ENCODE measurements around the gene CXCL12.

GRCh38 chr10:44363716-44364115 is 21.2 kb downstream of the CXCL12 start:
- no peak for TF ChIP-seq ZNF558 (CRISPR knock-in tag; IDR thresholded peaks at IDR 0.05; ENCODE audit: borderline replicate concordance)
- TF ChIP-seq RAD21 (CRISPR knock-in tag; IDR thresholded peaks at IDR 0.05) = no peak
- TF ChIP-seq ZFP41 (CRISPR knock-in tag; IDR thresholded peaks at IDR 0.05; ENCODE audit: borderline replicate concordance) = no peak
- TF ChIP-seq REST (IDR thresholded peaks at IDR 0.05; ENCODE audit: borderline replicate concordance in 1 of 2, low read depth in 1 of 2, low read length in 2 of 2) = no peak
- no peak for TF ChIP-seq RFX1 (IDR thresholded peaks at IDR 0.05)
- TF ChIP-seq ZBTB8A (CRISPR knock-in tag; IDR thresholded peaks at IDR 0.05; ENCODE audit: borderline replicate concordance, low read depth) = no peak

Measured in HepG2 (cell line).